ENCODE measurements around the gene ROBO1.

ROBO1 gene

GRCh38 chr3:78988324-78988723 is 779.5 kb downstream of the ROBO1 start:
- H4K20me1 ChIP-seq (ENCODE audit: insufficient read depth, low read length): no peaks in the 10 kb centered on the region
- no peak overlapping the region for H3K27ac ChIP-seq (ENCODE audit: low read length)
- no peaks in the 10 kb centered on the region for H3K4me1 ChIP-seq (ENCODE audit: insufficient read depth, low read length)
- H3K4me2 ChIP-seq (ENCODE audit: insufficient read depth, low read length): no peak overlapping the region
- H3K27me3 ChIP-seq (ENCODE audit: insufficient read depth, low read length, poor library complexity): no peaks in the 10 kb centered on the region
- H3K79me2 ChIP-seq (ENCODE audit: insufficient read depth, low read length): no peaks in the 10 kb centered on the region
- H3K36me3 ChIP-seq (ENCODE audit: insufficient read depth, low read length): no peaks in the 10 kb centered on the region
- H3K9me3 ChIP-seq (ENCODE audit: insufficient read depth, low read length, severe bottlenecking): no peaks in the 10 kb centered on the region
- H2AFZ ChIP-seq (ENCODE audit: low read depth, low read length): no peak overlapping the region
- no peak overlapping the region for H3K9ac ChIP-seq (ENCODE audit: low read depth, low read length)
- TF ChIP-seq CTCF (IDR thresholded peaks at IDR 0.05; ENCODE audit: borderline replicate concordance, extremely low read depth, low read length, poor library complexity, severe bottlenecking) (no peak), EZH2 (IDR thresholded peaks at IDR 0.05; ENCODE audit: borderline replicate concordance, low read depth, low read length, severe bottlenecking) (no peak)
- DNase-seq (no peak), ATAC-seq (ENCODE audit: insufficient read depth, low read depth) (no peak)
- H3K4me3 ChIP-seq (ENCODE audit: low read depth in 1 of 2, low read length in 2 of 2): no peak overlapping the region

GRCh38 chr3:78986416-78987101 is 781.2 kb downstream of the ROBO1 start:
- ATAC-seq (ENCODE audit: insufficient read depth, low read depth) (no peak), DNase-seq (no peak)
- no peaks in the 10 kb centered on the region for H3K27me3 ChIP-seq (ENCODE audit: insufficient read depth, low read length, poor library complexity)
- H2AFZ ChIP-seq (ENCODE audit: low read depth, low read length): no peak overlapping the region
- no peaks in the 10 kb centered on the region for H3K79me2 ChIP-seq (ENCODE audit: insufficient read depth, low read length)
- H3K9me3 ChIP-seq (ENCODE audit: insufficient read depth, low read length, severe bottlenecking): no peaks in the 10 kb centered on the region
- no peaks in the 10 kb centered on the region for H3K36me3 ChIP-seq (ENCODE audit: insufficient read depth, low read length)
- no peak overlapping the region for H3K27ac ChIP-seq (ENCODE audit: low read length)
- H3K9ac ChIP-seq (ENCODE audit: low read depth, low read length): no peak overlapping the region
- H3K4me2 ChIP-seq (ENCODE audit: insufficient read depth, low read length): no peak overlapping the region
- H3K4me3 ChIP-seq (ENCODE audit: low read depth in 1 of 2, low read length in 2 of 2): no peak overlapping the region
- H3K4me1 ChIP-seq (ENCODE audit: insufficient read depth, low read length): no peaks in the 10 kb centered on the region
- TF ChIP-seq EZH2 (IDR thresholded peaks at IDR 0.05; ENCODE audit: borderline replicate concordance, low read depth, low read length, severe bottlenecking) (no peak), CTCF (IDR thresholded peaks at IDR 0.05; ENCODE audit: borderline replicate concordance, extremely low read depth, low read length, poor library complexity, severe bottlenecking) (no peak)
- H4K20me1 ChIP-seq (ENCODE audit: insufficient read depth, low read length): no peaks in the 10 kb centered on the region

GRCh38 chr3:78985981-78986380 is 781.8 kb downstream of the ROBO1 start:
- Histone ChIP-seq H3K79me2 (ENCODE audit: insufficient read depth, low read length) (no peaks in the 10 kb centered on the region), H2AFZ (ENCODE audit: low read depth, low read length) (no peak overlapping the region), H3K4me1 (ENCODE audit: insufficient read depth, low read length) (no peaks in the 10 kb centered on the region), H3K27me3 (ENCODE audit: insufficient read depth, low read length, poor library complexity) (no peaks in the 10 kb centered on the region), H3K27ac (ENCODE audit: low read length) (no peak overlapping the region), H3K9me3 (ENCODE audit: insufficient read depth, low read length, severe bottlenecking) (no peaks in the 10 kb centered on the region), H4K20me1 (ENCODE audit: insufficient read depth, low read length) (no peaks in the 10 kb centered on the region), H3K4me3 (ENCODE audit: low read depth in 1 of 2, low read length in 2 of 2) (no peak overlapping the region), H3K4me2 (ENCODE audit: insufficient read depth, low read length) (no peak overlapping the region), H3K36me3 (ENCODE audit: insufficient read depth, low read length) (no peaks in the 10 kb centered on the region), H3K9ac (ENCODE audit: low read depth, low read length) (no peak overlapping the region)
- no peak for TF ChIP-seq EZH2 (IDR thresholded peaks at IDR 0.05; ENCODE audit: borderline replicate concordance, low read depth, low read length, severe bottlenecking)
- no peak for TF ChIP-seq CTCF (IDR thresholded peaks at IDR 0.05; ENCODE audit: borderline replicate concordance, extremely low read depth, low read length, poor library complexity, severe bottlenecking)
- DNase-seq: no peak
- ATAC-seq (ENCODE audit: insufficient read depth, low read depth): no peak
